Sigmoid colon (tissue), 4 donors: ENCODE data around the gene SMU1.

Source experiments
- CTCF ChIP-seq, 4 experiments: fragments of 450-650 bp in 3 of 4; fragments of 200-600 bp in 1 of 4; IDR thresholded peaks; one replicate each; pipeline ENCODE4 v1.5.1; 2016 to 2019; ENCODE audit warnings: antibody characterized with exemption in 4 of 4, mild to moderate bottlenecking in 3 of 4, moderate library complexity in 2 of 4
- EP300 ChIP-seq, 4 donors: sonication (generic); formaldehyde crosslinking; IDR thresholded peaks; one replicate each; pipeline ENCODE4 v1.6.1; 2017; ENCODE audit warnings: antibody characterized with exemption in 4 of 4
- POLR2AphosphoS5 ChIP-seq, 4 donors: sonication (generic); formaldehyde crosslinking; IDR thresholded peaks; one replicate each; pipeline ENCODE4 v1.6.1; 2017; ENCODE audit warnings: antibody characterized with exemption in 4 of 4

- TF ChIP-seq EP300 (IDR thresholded peaks at IDR 0.05) (no peak), CTCF (IDR thresholded peaks at IDR 0.05) (no peak), POLR2AphosphoS5 (IDR thresholded peaks at IDR 0.05) (no peak)
Measured at GRCh38 chr9:33046061-33046460, 30.4 kb downstream of the SMU1 start.
